HG03565 (cell line): ENCODE measurements around the gene AMDHD2.
"Not testable (repeated sequence)": the region's sequence is repeated elsewhere in the genome, so short reads cannot be mapped to it uniquely, and the experiment has no call there.

Experiments used
- ATAC-seq: cut with Tn5 transposase; IDR thresholded peaks from one replicate; pipeline ENCODE4 v1.9.1; 2021; ENCODE audit warnings: mild to moderate bottlenecking, moderate library complexity; ENCODE audit not compliant: unreplicated experiment

Gene AMDHD2, protein sequence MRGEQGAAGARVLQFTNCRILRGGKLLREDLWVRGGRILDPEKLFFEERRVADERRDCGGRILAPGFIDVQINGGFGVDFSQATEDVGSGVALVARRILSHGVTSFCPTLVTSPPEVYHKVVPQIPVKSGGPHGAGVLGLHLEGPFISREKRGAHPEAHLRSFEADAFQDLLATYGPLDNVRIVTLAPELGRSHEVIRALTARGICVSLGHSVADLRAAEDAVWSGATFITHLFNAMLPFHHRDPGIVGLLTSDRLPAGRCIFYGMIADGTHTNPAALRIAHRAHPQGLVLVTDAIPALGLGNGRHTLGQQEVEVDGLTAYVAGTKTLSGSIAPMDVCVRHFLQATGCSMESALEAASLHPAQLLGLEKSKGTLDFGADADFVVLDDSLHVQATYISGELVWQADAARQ

DNA sequence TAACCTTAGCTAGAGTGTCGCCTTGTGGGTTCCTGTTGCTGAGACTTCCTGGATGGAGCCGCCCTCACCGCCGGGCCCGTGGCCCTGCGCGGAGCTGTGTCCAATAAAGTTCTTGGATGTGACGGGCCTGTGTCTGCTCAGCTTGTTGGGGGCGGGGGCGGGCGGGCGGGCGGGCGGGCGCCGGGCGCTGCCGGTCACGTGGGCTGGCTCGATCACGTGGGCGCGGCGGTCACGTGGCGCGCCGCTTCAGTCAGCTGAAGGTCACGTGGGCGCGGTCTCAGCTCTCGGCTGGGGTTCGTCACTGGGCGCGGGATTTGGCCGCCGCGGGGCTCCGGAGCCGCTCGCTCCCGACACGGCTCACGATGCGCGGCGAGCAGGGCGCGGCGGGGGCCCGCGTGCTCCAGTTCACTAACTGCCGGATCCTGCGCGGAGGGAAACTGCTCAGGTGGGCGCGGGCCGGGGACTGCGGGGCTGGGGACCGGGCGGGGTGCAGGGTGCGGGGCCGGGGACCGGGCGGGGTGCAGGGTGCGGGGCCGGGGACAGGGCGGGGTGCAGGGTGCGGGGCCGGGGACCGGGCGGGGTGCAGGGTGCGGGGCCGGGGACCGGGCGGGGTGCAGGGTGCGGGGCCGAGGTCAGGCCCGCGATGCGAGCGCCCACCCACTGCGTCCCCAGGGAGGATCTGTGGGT is at the start of gene AMDHD2:
AMDHD2 (plus strand) TSS at position 275 of the 687 bp plus-strand sequence; CDS start at position 363, 88 bp downstream.
- ATAC-seq = peak; percentile 36

GRCh38 chr16:2470603-2471015 is 49.6 kb upstream of the AMDHD2 start:
- no peak for ATAC-seq

DNA sequence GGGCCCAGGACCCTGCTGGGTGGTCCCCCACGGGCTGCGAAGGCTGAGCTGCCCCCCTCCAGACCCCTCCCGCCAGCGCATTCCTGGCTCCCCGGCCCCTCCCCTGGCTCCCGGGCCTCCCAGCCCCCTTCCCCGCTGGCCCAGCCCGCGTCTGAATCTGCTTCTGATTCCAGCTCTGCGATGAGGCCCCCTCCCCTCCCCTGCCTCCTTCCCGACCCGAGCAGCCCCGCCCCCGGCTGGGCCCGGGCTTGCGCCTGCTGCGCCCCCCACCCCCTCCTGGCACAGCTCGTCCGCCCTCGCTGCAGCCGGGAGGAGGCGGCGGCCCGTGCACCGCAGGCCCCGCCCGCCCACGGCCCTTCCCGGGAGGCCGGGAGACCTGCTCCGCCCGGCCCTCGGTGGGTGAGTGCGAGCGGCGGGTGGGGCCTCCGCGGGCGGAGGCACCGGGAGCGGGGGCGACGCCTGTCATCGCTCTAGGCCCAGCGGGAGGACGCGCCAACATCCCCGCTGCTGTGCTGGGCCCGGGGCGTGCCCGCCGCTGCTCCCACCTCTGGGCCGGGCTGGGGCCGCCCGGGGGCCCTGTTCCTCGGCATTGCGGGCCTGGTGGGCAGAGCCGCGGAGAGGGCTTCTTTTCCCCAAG is 49.0 kb upstream of the AMDHD2 start, which contains the start of gene NTN3:
NTN3 (plus strand) TSS at position 282 of the 637 bp plus-strand sequence. CDS start 405 bp downstream, outside the sequence.
- ATAC-seq = no peak

DNA sequence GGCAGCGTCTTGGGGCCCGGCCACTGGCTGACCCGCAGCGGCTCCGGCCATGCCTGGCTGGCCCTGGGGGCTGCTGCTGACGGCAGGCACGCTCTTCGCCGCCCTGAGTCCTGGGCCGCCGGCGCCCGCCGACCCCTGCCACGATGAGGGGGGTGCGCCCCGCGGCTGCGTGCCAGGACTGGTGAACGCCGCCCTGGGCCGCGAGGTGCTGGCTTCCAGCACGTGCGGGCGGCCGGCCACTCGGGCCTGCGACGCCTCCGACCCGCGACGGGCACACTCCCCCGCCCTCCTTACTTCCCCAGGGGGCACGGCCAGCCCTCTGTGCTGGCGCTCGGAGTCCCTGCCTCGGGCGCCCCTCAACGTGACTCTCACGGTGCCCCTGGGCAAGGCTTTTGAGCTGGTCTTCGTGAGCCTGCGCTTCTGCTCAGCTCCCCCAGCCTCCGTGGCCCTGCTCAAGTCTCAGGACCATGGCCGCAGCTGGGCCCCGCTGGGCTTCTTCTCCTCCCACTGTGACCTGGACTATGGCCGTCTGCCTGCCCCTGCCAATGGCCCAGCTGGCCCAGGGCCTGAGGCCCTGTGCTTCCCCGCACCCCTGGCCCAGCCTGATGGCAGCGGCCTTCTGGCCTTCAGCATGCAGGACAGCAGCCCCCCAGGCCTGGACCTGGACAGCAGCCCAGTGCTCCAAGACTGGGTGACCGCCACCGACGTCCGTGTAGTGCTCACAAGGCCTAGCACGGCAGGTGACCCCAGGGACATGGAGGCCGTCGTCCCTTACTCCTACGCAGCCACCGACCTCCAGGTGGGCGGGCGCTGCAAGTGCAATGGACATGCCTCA is 48.3 kb upstream of the AMDHD2 start:
- no peak for ATAC-seq

DNA sequence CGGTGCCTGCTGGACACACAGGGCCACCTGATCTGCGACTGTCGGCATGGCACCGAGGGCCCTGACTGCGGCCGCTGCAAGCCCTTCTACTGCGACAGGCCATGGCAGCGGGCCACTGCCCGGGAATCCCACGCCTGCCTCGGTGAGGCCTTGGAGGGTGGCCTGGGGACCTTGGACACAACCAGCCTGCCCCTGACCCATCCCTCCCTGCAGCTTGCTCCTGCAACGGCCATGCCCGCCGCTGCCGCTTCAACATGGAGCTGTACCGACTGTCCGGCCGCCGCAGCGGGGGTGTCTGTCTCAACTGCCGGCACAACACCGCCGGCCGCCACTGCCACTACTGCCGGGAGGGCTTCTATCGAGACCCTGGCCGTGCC is 47.7 kb upstream of the AMDHD2 start:
- no peak for ATAC-seq

DNA sequence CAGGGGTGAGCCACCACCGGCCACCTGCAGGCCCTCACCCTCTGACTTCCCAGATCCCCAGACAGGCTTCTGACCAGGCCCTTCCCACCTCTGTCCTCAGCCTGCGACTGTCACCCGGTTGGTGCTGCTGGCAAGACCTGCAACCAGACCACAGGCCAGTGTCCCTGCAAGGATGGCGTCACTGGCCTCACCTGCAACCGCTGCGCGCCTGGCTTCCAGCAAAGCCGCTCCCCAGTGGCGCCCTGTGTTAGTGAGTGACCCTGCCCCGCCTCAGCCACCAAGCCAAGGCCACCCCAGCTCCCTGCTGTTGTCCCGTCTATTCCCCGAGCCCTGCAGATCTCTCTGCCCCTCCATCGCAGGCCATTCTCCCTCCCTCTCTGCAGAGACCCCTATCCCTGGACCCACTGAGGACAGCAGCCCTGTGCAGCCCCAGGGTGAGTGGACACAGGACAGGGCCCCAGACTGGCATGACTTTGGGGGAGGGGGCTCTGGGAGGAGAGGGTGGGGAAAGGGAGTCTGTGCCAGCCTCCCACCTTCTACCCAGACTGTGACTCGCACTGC is 47.2 kb upstream of the AMDHD2 start:
- ATAC-seq = no peak

DNA sequence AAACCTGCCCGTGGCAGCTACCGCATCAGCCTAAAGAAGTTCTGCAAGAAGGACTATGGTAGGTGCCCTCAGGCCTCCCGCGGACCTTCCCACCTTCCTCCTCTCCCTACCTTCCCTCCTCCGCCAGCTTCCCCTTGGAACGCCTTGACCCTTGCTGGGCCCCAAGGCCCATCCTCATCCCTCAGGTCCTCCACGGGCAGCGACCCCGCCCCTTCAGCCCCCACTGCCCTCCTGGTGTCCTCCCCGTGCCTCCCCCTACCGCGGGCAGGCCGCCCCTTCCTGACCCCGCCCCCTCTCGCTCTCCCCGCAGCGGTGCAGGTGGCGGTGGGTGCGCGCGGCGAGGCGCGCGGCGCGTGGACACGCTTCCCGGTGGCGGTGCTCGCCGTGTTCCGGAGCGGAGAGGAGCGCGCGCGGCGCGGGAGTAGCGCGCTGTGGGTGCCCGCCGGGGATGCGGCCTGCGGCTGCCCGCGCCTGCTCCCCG is 46.7 kb upstream of the AMDHD2 start:
- ATAC-seq = no peak

- peak; percentile 17 for ATAC-seq
These were observed 45.9 kb upstream of the AMDHD2 start for GRCh38 chr16:2473999-2474876.

DNA sequence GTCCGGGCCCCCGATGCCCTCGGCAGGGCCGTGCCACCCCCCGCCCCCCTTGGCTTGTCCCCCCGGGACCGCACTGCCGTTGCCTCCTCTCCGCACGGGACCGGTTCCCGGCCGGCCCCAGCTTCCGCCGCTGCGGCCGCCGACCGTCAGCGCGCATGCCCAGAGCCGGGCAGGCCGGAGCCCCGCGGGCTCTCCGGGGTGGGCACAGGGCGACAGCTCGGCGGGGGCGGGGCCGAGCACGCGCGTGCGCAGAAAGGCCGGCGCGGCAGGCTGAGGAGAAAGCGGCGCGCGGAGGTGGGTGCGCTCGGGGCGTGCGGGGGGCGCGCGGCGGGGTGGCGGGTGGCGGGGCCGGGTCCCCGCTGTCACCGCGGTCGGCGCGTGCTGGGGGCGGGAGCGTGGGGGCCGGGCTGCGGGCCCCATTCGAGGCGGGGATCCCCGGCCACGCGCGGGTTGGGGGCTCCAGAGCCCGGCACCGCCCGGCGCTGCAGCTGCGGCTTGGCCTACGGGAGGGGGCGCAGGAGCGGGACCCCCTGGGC is 45.2 kb upstream of the AMDHD2 start, which contains the start of gene TBC1D24:
TBC1D24 (plus strand) TSS at position 251 of the 536 bp plus-strand sequence. CDS start 21,022 bp downstream, outside the sequence.
- ATAC-seq = peak; percentile 39

DNA sequence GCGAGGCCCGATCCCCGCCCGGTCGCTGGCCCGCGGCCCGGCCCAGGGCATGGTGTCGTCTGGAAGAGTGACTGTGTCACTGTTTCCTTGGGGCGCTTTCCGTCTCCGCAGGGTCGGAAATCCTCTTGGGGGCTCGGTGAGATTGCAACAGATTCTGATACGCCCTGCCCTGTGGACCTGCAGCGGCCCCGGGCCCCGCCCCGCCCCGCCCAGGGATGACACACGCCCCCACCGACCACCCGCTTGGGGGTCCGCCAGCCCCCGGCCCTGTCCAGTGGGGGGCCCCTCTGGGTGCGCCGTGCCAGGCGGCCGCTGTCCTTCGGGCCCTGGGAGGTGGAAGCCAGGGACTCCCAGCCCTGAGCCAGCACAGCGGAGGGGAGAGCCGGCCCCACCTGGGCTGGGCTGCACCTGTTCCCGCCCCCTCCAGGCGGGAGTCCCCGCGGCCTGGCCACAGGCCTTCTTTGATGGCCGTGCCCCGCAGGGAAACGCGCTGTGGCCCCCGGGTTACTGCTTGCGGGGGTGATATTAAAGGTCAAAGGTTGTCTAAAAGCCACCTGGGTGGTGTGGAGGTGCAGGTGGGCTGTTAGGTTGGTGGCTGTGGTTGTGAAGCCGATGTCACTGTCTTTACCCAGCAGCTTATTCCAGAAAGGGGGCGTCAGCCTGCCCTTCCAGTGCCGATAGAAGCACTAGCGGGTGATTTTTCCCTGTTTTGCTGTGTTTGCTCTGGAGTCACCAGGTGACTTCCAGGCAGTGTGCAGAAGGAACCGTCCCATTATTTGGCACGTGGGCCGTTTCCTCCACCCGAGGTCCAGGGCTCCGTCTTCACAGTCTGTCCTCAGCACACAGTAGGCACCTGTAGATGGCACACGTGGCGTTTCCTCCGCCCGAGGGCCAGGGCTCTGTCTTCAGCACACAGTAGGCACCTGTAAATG is 44.5 kb upstream of the AMDHD2 start:
- no peak for ATAC-seq

DNA sequence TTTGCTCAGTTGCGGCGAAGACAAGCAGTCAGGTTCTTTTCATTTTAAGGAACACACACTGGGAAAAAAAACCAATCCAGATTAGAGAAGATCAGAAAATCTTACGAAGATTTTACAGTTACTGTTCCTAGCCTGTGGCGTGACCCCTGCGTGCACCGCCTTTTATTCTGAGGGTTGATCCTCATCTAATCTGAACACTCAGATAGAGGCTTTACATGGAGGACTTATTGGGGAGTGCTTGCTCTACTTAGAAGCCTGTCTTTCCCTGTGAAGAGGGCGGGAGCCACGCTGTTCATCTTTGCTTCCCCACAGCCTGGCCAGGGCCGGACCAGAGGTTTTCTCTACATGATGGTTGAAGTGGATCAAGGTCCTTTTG is 43.8 kb upstream of the AMDHD2 start:
- no peak for ATAC-seq

- ATAC-seq = no peak
These were observed 43.4 kb upstream of the AMDHD2 start for GRCh38 chr16:2476741-2477140.

GRCh38 chr16:2477327-2477726 is 42.8 kb upstream of the AMDHD2 start:
- ATAC-seq = no peak

GRCh38 chr16:2478279-2478678 is 41.9 kb upstream of the AMDHD2 start:
- no peak for ATAC-seq

DNA sequence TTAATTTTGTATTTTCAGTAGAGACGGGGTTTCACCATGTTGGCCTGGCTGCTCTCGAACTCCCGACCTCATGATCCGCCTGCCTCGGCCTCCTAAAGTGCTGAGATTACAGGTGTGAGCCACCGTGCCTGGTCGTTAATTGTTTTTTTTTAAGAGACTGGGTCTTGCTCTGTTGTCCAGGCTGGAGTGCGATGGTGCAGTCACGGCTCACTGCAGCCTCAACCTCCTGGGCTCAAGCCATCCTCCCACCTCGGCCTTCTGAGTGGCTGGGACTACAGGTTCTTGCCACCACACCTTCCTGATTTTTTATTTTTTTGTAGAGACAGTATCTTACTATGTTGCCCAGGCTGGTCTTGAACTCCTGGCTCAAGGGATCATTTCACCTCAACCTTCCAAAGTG is 40.2 kb upstream of the AMDHD2 start:
- ATAC-seq = not testable (repeated sequence)

GRCh38 chr16:2480948-2481347 is 39.2 kb upstream of the AMDHD2 start:
- no peak for ATAC-seq

- no peak for ATAC-seq
These were observed 38.5 kb upstream of the AMDHD2 start for GRCh38 chr16:2481676-2482075.

GRCh38 chr16:2482249-2482648 is 37.9 kb upstream of the AMDHD2 start:
- ATAC-seq = no peak
